SK-N-MC (cell line): Measurements from ENCODE around the gene PKIB.

Experiments used
- EZH2 ChIP-seq: fragments of 200-600 bp; sonication (generic); IDR thresholded peaks from one replicate; pipeline ENCODE4 v1.6.1; 2017; ENCODE audit warnings: antibody characterized with exemption
- FOXP2 ChIP-seq: optimal IDR thresholded peaks from 2 replicates; pipeline ENCODE3; 2011; ENCODE audit warnings: mild to moderate bottlenecking, moderate library complexity; ENCODE audit not compliant: insufficient read depth; ENCODE audit errors: extremely low read length, control extremely low read depth
- POLR2AphosphoS5 ChIP-seq: IDR thresholded peaks from 2 replicates; pipeline ENCODE4 v1.6.1; 2012; ENCODE audit warnings: mild to moderate bottlenecking, low read depth, low read length, borderline replicate concordance

- TF ChIP-seq POLR2AphosphoS5 (no peak), EZH2 (no peak), FOXP2 (no peak)
Measured at GRCh38 chr6:122695188-122695587, 85.0 kb downstream of the PKIB start.
